ENCODE data around the gene NPAS3.

NPAS3 gene

GRCh38 chr14:33568935-33569579, 630.4 kb downstream of the NPAS3 start:
- H3K9me3 ChIP-seq (replicated peaks; ENCODE audit: insufficient read depth, low read length): no peaks in the 10 kb centered on the region
- H3K79me2 ChIP-seq (ENCODE audit: low read length): no peaks in the 10 kb centered on the region
- no peaks in the 10 kb centered on the region for H3K27me3 ChIP-seq (replicated peaks; ENCODE audit: insufficient read depth, low read length)
- TF ChIP-seq EZH2phosphoT487 (IDR thresholded peaks at IDR 0.05; ENCODE audit: low read length): no peak
- TF ChIP-seq EZH2 (optimal IDR thresholded peaks at IDR 0.05; ENCODE audit: low read depth, low read length): no peak
- no peak for TF ChIP-seq CTCF (IDR thresholded peaks at IDR 0.05; ENCODE audit: low read length)
- no peaks in the 10 kb centered on the region for H3K36me3 ChIP-seq (replicated peaks; ENCODE audit: insufficient read depth, low read length)
- H3K9ac ChIP-seq (ENCODE audit: low read length): no peak overlapping the region
- no peaks in the 10 kb centered on the region for H3F3A ChIP-seq (ENCODE audit: insufficient read depth, low read length)
- no peak overlapping the region for H3K4me3 ChIP-seq (ENCODE audit: low read length)
- DNase-seq: no peak
- H3K27ac ChIP-seq (ENCODE audit: low read length): no peak overlapping the region
- H3K9me2 ChIP-seq (replicated peaks; ENCODE audit: insufficient read depth, low read length): no peaks in the 10 kb centered on the region
- no peak overlapping the region for H2AFZ ChIP-seq (ENCODE audit: low read length)
- no peak overlapping the region for H3K4me2 ChIP-seq (ENCODE audit: low read depth, low read length)
- H4K20me1 ChIP-seq (ENCODE audit: insufficient read depth, low read length): no peaks in the 10 kb centered on the region
- H3K4me1 ChIP-seq (ENCODE audit: low read length): no peaks in the 10 kb centered on the region

GRCh38 chr14:33569821-33570687, 631.4 kb downstream of the NPAS3 start:
- H3K4me2 ChIP-seq (ENCODE audit: low read depth, low read length): no peak overlapping the region
- no peak for DNase-seq
- no peak overlapping the region for H3K9ac ChIP-seq (ENCODE audit: low read length)

GRCh38 chr14:33570694-33571310, 632.1 kb downstream of the NPAS3 start:
- Histone ChIP-seq H3K9me2 (replicated peaks; ENCODE audit: insufficient read depth, low read length) (no peaks in the 10 kb centered on the region), H4K20me1 (ENCODE audit: insufficient read depth, low read length) (no peaks in the 10 kb centered on the region), H3K4me1 (ENCODE audit: low read length) (no peaks in the 10 kb centered on the region), H3K4me2 (ENCODE audit: low read depth, low read length) (no peak overlapping the region), H3K36me3 (replicated peaks; ENCODE audit: insufficient read depth, low read length) (no peaks in the 10 kb centered on the region), H3K79me2 (ENCODE audit: low read length) (no peaks in the 10 kb centered on the region), H3K4me3 (ENCODE audit: low read length) (no peak overlapping the region), H3K27me3 (replicated peaks; ENCODE audit: insufficient read depth, low read length) (no peaks in the 10 kb centered on the region), H2AFZ (ENCODE audit: low read length) (no peak overlapping the region), H3K9me3 (replicated peaks; ENCODE audit: insufficient read depth, low read length) (no peaks in the 10 kb centered on the region), H3K9ac (ENCODE audit: low read length) (no peak overlapping the region), H3K27ac (ENCODE audit: low read length) (no peak overlapping the region), H3F3A (ENCODE audit: insufficient read depth, low read length) (no peaks in the 10 kb centered on the region)
- DNase-seq: no peak
- TF ChIP-seq EZH2 (optimal IDR thresholded peaks at IDR 0.05; ENCODE audit: low read depth, low read length) (no peak), CTCF (IDR thresholded peaks at IDR 0.05; ENCODE audit: low read length) (no peak), EZH2phosphoT487 (IDR thresholded peaks at IDR 0.05; ENCODE audit: low read length) (no peak)

More at GRCh38 chr14:33569821-33570687, 631.4 kb downstream of the NPAS3 start:
- Histone ChIP-seq H3K4me3 (ENCODE audit: low read length) (no peak overlapping the region), H3K36me3 (replicated peaks; ENCODE audit: insufficient read depth, low read length) (no peaks in the 10 kb centered on the region), H3K9me2 (replicated peaks; ENCODE audit: insufficient read depth, low read length) (no peaks in the 10 kb centered on the region), H4K20me1 (ENCODE audit: insufficient read depth, low read length) (no peaks in the 10 kb centered on the region), H3K9me3 (replicated peaks; ENCODE audit: insufficient read depth, low read length) (no peaks in the 10 kb centered on the region), H3K79me2 (ENCODE audit: low read length) (no peaks in the 10 kb centered on the region), H3K27ac (ENCODE audit: low read length) (no peak overlapping the region), H3K27me3 (replicated peaks; ENCODE audit: insufficient read depth, low read length) (no peaks in the 10 kb centered on the region), H2AFZ (ENCODE audit: low read length) (no peak overlapping the region), H3K4me1 (ENCODE audit: low read length) (no peaks in the 10 kb centered on the region), H3F3A (ENCODE audit: insufficient read depth, low read length) (no peaks in the 10 kb centered on the region)
- TF ChIP-seq EZH2phosphoT487 (IDR thresholded peaks at IDR 0.05; ENCODE audit: low read length) (no peak), EZH2 (optimal IDR thresholded peaks at IDR 0.05; ENCODE audit: low read depth, low read length) (no peak), CTCF (IDR thresholded peaks at IDR 0.05; ENCODE audit: low read length) (no peak)
